Dedifferentiated amniotic fluid mesenchymal stem cell (primary cell): Measurements from ENCODE around the gene TMEM120B.
A peak's percentile ranks its signal among the peaks of the same experiment; 100 is the strongest.
"Not testable (repeated sequence)": the region's sequence is repeated elsewhere in the genome, so short reads cannot be mapped to it uniquely, and the experiment has no call there.

Experiments used
- DNase-seq: peaks from one replicate; pipeline ENCODE4 v3.0.0-alpha.2; 2016; ENCODE audit errors: extremely low spot score

The TMEM120B gene

GRCh38 chr12:121712461-121713256 is at the start of gene TMEM120B:
Gene TMEM120B (plus strand): TSS chr12:121712752. CDS start chr12:121712896, 144 bp downstream.
- peak; percentile 59 for DNase-seq

DNA sequence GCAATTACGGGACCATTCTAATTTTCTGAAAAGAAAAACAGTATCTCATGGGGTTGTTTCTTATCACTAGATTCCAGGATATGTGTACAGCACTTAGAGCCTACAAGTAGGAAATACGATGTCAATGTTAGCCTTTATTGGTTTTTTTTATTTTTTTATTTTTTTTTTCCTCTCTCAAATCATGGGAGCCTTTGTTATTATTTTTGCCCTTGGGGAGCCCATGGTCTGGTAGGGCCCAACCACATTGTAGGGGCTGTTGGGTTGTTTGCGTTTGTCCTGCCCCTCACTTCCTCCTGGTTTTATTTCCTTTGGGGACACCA is 49.0 kb upstream of the TMEM120B start:
- DNase-seq, result no peak

DNA sequence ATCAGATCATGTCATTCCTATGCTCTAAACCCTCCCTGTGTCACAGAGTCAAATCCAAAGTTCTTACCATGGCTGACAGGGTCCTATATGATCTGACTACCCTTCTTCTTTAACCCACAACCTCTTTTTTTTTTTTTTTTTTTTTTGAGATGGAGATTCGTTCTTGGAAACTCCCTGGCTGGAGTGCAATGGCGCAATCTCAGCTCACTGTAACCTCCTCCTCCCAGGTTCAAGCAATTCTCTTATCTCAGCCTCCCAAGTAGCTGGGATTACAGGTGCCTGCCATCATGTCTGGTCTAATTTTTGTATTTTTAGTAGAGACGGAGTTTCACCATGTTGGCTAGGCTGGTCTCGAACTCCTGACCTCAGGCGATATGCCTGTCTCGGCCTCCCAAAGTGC is 45.7 kb upstream of the TMEM120B start:
- DNase-seq, result not testable (repeated sequence)

DNA sequence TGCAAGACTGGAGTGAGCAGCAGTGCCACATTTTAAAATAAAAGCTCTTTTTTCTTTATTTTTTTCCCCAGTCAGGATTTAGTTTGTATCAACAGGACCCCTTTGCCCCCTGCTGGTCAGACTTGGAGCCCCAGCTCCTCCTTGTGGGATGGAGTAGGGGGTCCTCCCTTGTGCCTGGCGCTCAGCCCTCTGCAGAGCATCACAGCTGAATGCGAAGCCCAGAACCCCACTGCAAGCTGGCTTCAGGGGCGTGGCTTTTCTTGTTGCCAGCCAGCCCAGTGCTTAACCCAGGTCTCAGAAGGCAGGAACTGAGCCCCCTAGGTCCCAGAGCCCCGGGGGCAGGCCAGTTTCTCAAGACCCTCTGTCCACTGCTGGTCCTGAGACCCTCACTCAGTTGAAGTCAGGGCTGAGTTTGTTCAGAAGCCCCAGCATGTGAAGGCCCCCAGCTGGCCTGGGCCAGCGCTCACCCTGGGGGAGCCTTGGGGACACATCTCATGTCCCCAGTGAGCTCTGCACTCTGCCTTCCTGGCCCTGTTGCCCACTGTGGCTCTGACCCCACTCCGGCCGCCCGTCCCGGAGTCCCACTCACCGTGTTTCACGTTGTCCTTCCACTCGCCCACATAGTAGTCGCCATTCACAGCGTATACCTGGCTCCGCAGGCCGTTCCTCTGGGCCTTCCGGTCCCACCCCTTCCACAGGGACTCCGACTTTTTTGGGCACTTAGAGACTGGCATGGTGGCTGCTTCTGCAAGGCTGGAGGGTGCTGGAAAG is 43.6 kb upstream of the TMEM120B start:
- DNase-seq, result peak; percentile 14

GRCh38 chr12:121669521-121669900 is 43.0 kb upstream of the TMEM120B start, which contains the start of gene MORN3:
Gene MORN3 (minus strand): TSS chr12:121669654. CDS start chr12:121669483, 171 bp downstream.
- DNase-seq, result peak; percentile 9

- DNase-seq, result no peak
Measured at GRCh38 chr12:121673013-121673511, 39.5 kb upstream of the TMEM120B start.

GRCh38 chr12:121676190-121676589 is 36.4 kb upstream of the TMEM120B start:
- DNase-seq, result no peak

DNA sequence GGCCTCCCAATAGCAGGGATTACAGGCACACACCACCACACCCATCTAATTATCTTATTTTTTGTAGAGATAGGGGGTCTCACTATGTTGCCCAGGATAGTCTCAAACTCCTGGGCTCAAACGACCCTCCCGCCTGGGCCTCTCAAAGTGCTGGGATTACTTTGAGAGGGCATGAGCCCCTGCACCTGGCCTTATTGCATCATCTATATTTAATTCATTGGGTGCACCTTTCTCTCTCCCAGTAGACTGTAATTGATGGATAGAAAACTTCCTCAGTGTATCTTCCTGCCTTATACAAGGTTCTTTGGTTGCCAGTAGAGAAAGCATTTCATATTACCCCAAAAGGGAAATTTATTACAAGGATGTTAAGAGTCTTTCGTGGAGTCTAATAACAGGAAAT is 34.2 kb upstream of the TMEM120B start:
- DNase-seq, result peak; percentile 6

GRCh38 chr12:121678716-121679300 is 33.7 kb upstream of the TMEM120B start:
- DNase-seq, result no peak

DNA sequence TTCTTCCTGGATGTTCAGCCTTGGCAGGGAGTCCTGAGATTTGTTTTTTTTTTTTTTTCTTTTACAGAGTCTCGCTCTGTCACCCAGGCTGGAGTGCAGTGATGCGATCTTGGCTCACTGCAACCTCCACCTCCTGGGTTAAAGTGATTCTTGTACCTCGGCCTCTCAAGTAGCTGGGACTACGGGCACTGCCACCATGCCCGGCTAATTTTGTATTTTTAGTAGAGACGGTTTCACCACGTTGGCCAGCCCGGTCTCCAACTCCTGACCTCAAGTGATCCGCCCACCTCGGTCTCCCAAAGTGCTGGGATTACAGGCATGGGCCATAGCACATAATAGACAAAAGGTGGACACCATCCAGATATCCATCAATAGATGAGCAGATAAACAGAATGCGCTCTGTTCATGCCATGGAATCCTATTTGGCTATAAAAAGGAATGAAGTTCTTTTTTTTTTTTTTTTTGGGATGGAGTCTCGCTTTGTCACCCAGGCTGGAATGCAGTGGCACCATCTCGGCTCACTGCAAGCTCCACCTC is 32.8 kb upstream of the TMEM120B start:
- DNase-seq, result not testable (repeated sequence)

DNA sequence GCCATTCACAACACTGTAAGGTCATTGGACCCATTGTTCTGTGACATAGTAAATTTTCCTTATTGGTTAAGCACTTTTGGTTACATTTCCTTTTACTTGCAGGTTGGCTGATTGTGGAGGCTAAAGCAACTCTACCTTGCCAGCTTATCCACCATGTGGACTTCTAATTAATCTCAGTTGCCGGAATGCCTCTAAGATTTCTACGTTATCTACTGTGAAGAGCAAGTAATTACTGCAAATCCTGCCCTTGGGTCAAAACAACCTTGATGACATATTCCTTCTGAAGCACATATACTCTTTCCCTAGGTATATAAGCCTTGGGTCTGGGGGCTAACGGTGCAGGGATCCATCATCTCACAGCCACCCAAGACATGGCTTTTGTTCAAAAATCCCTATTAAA is 23.6 kb upstream of the TMEM120B start:
- DNase-seq, result no peak

GRCh38 chr12:121689430-121689829 is 23.1 kb upstream of the TMEM120B start:
- no peak for DNase-seq

DNA sequence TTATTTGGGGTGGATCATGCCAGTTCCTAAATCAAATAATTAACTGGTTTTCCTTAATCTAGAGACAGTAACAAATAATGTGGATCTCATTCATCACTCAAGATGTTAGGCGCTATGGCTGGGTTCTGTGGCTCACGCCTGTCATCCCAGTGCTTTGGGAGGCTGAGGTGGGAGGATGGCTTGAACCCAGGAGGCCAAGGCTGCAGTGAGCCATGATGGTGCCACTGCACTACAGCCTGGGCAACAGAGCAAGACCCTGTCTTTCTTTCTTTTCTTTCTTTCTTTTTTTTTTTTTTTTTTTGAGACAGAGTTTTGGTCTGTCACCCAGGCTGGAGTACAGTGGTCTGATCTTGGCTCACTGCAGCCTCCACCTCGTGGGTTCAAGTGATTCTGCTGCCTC is 19.8 kb upstream of the TMEM120B start:
- DNase-seq, result not testable (repeated sequence)

DNA sequence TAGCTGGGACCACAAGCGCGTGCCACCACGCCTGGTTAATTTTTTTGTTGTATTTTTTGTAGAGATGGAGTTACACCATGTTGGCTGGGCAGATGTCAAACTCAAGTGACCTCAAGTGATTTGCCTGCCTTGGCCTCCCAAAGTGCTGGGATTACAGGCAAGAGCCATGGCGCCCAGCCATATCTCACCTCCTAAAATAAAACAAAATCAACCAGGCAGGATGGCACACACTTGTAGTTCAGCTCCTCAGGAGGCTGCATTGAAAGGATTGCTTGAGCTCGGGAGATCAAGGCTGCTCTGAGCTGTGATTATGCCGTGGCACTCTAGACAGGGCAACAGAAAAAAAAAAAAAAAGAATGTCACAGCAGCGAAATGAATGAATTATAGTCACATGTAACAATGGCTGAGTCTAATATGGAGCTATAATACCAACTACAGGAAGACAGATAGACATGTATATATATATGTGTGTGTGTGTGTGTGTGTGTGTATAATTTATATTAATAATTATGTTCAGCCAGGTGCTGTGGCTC is 19.3 kb upstream of the TMEM120B start:
- no peak for DNase-seq

GRCh38 chr12:121697093-121697698 is 15.4 kb upstream of the TMEM120B start:
- DNase-seq, result peak; percentile 61

DNA sequence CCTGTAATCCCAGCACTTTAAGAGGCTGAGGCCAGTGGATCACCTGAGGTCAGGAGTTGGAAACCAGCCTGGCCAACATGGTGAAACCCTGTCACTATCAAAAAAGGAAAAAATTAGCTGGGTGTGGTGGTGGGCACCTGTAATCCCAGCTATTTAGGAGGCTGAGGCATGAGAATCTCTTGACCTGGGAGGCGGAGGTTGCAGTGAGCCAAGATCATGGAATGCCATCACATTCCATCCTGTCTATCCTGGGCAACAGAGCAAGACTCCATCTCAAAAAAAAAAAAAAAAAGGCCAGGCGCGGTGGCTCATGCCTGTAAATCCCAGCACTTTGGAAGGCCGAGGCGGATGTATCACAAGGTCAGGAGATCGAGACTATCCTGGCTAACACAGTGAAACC is 14.7 kb upstream of the TMEM120B start:
- not testable (repeated sequence) for DNase-seq

GRCh38 chr12:121701667-121702277 is 10.8 kb upstream of the TMEM120B start:
- no peak for DNase-seq

DNA sequence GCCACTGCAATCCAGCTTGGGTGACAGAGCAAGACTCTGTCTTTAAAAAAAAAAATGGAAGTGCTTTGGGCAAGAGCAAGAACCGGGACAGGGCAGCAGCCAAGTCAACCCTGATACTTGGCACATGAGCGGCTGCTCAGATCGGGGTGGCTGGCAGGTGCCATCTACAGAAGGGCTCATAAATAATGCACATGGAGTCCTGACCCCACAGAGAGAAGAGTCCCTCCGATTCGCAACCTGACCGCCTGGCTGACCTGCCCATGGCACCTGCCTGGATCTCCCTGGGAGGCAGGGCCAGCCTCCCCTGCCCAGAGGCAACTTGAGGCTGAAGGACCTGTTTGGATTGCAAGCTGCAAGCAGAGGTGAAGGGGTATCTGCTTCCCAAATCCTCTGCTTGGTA is 9.6 kb upstream of the TMEM120B start:
- no peak for DNase-seq

DNA sequence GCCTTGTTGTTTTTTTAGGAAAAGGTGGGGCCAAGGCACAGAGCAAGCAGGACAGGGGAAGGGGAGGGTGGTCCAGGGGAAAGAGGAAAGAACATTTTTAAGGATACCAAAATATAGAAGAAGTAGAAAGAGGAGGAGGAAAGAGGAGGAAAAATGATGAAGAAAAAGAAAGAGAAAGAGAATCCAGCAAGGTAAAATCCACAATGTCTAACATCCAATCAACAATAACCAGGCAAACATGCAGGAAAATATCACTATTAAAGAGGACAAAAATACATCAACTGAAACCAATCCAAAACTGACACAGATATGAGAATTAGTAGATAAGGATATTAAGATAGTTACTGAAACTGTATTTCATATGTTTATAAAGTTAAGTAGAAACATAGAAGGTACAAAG is 7.0 kb upstream of the TMEM120B start:
- no peak for DNase-seq

- no peak for DNase-seq
Measured at GRCh38 chr12:121708313-121709063, 4.1 kb upstream of the TMEM120B start.
